GM12892 (cell line): ENCODE results near the gene CHRNA7.

Experiments
- POLR2A ChIP-seq: IDR thresholded peaks from 2 replicates; pipeline ENCODE4 v1.6.1; 2011; ENCODE audit warnings: low read depth, low read length, control low read depth
- POLR2AphosphoS5 ChIP-seq: IDR thresholded peaks from 2 replicates; pipeline ENCODE4 v1.6.1; 2011; ENCODE audit warnings: low read depth, low read length, control low read depth
- TAF1 ChIP-seq: IDR thresholded peaks from 2 replicates; pipeline ENCODE4 v1.6.1; 2011; ENCODE audit warnings: low read depth, mild to moderate bottlenecking, control low read depth, low read length, borderline replicate concordance

- TF ChIP-seq POLR2A (no peak), POLR2AphosphoS5 (no peak), TAF1 (no peak)
Measured at GRCh38 chr15:32134842-32135241, 104.5 kb downstream of the CHRNA7 start.
